HEK293 (cell line): ENCODE results near the gene AMBRA1.

Source experiments
- CTCF ChIA-PET: fragments of 350-600 bp; formaldehyde crosslinking; extraction: SDS; loops from one replicate; lab custom pipeline; 2021; ENCODE audit warnings: antibody characterized with exemption; lab: Yijun Ruan, JAX
- POLR2A ChIA-PET: fragments of 300-600 bp; formaldehyde crosslinking; extraction: SDS; loops from one replicate; lab custom pipeline; 2020; ENCODE audit warnings: antibody characterized with exemption, inconsistent platforms; lab: Yijun Ruan, JAX
- H3K27ac ChIP-seq: fragments of 200-500 bp; sonication (Bioruptor generic); 2 replicates; pipeline ENCODE4 v1.5.1; 2014; ENCODE audit warnings: low read depth, low read length, control low read depth, inconsistent platforms; ENCODE audit errors: extremely low read depth
- H3K36me3 ChIP-seq, 2 experiments: fragments of 200-500 bp in 1 of 2; sonication (Bioruptor generic) in 1 of 2; 1 replicate in 1 of 2; 2 replicates in 1 of 2; pipeline ENCODE4 v1.5.1; 2014 to 2017; ENCODE audit warnings: inconsistent platforms in 2 of 2, low read length in 2 of 2; ENCODE audit not compliant: control insufficient read depth in 2 of 2, insufficient read depth in 1 of 2
- H3K4me1 ChIP-seq: fragments of 200-500 bp; sonication (Bioruptor generic); 2 replicates; pipeline ENCODE4 v1.5.1; 2014; ENCODE audit warnings: mild to moderate bottlenecking, low read length, inconsistent platforms; ENCODE audit not compliant: control insufficient read depth, insufficient read depth
- H3K4me3 ChIP-seq: 2 replicates; pipeline ENCODE4 v1.5.1; 2011; ENCODE audit warnings: low read depth, mild to moderate bottlenecking, control low read depth, low read length, moderate library complexity
- H3K9me3 ChIP-seq: fragments of 200-500 bp; sonication (Bioruptor generic); 2 replicates; pipeline ENCODE4 v1.5.1; 2014; ENCODE audit warnings: low read depth, low read length, inconsistent platforms; ENCODE audit not compliant: control insufficient read depth, insufficient read depth
- CTCF ChIP-seq: fragments of 450-650 bp; formaldehyde crosslinking; IDR thresholded peaks from 2 replicates; pipeline ENCODE4 v1.5.1; 2016; ENCODE audit warnings: missing biosample characterization, missing genetic modification characterization
- FEZF1 ChIP-seq: fragments of 450-650 bp; formaldehyde crosslinking; IDR thresholded peaks from 2 replicates; pipeline ENCODE4 v1.5.1; 2016; ENCODE audit warnings: missing biosample characterization, missing genetic modification characterization
- GLIS2 ChIP-seq: fragments of 450-650 bp; formaldehyde crosslinking; IDR thresholded peaks from 2 replicates; pipeline ENCODE4 v1.5.1; 2016; ENCODE audit warnings: missing biosample characterization, missing genetic modification characterization
- HIC1 ChIP-seq: fragments of 450-650 bp; formaldehyde crosslinking; IDR thresholded peaks from 2 replicates; pipeline ENCODE4 v1.5.1; 2016; ENCODE audit warnings: missing biosample characterization, missing genetic modification characterization
- KLF16 ChIP-seq: fragments of 450-650 bp; formaldehyde crosslinking; IDR thresholded peaks from 2 replicates; pipeline ENCODE4 v1.5.1; 2017; ENCODE audit warnings: missing biosample characterization, missing genetic modification characterization
- PATZ1 ChIP-seq: fragments of 450-650 bp; formaldehyde crosslinking; IDR thresholded peaks from 2 replicates; pipeline ENCODE4 v1.5.1; 2016; ENCODE audit warnings: missing biosample characterization, missing genetic modification characterization
- TRIM28 ChIP-seq: IDR thresholded peaks from 2 replicates; pipeline ENCODE4 v1.6.1; 2011; ENCODE audit warnings: low read length, control low read depth, borderline replicate concordance
- ZBTB48 ChIP-seq: fragments of 450-650 bp; formaldehyde crosslinking; IDR thresholded peaks from 2 replicates; pipeline ENCODE4 v1.5.1; 2016; ENCODE audit warnings: missing biosample characterization, missing genetic modification characterization
- ZNF132 ChIP-seq: fragments of 450-650 bp; formaldehyde crosslinking; IDR thresholded peaks from 2 replicates; pipeline ENCODE4 v1.5.1; 2017; ENCODE audit warnings: missing biosample characterization, missing genetic modification characterization, borderline replicate concordance
- ZNF169 ChIP-seq: fragments of 450-650 bp; formaldehyde crosslinking; IDR thresholded peaks from 2 replicates; pipeline ENCODE4 v1.5.1; 2016; ENCODE audit warnings: missing biosample characterization, missing genetic modification characterization
- ZNF2 ChIP-seq: fragments of 450-650 bp; formaldehyde crosslinking; IDR thresholded peaks from 2 replicates; pipeline ENCODE4 v1.5.1; 2016; ENCODE audit warnings: missing biosample characterization, missing genetic modification characterization
- ZNF266 ChIP-seq: fragments of 450-650 bp; formaldehyde crosslinking; IDR thresholded peaks from 2 replicates; pipeline ENCODE4 v1.5.1; 2016; ENCODE audit warnings: missing biosample characterization, missing genetic modification characterization, low read depth
- ZNF302 ChIP-seq: fragments of 450-650 bp; formaldehyde crosslinking; IDR thresholded peaks from 2 replicates; pipeline ENCODE4 v1.5.1; 2016; ENCODE audit warnings: missing biosample characterization, missing genetic modification characterization, low read depth
- ZNF391 ChIP-seq: fragments of 450-650 bp; formaldehyde crosslinking; IDR thresholded peaks from 2 replicates; pipeline ENCODE4 v1.5.1; 2016; ENCODE audit warnings: low read depth, missing biosample characterization, missing genetic modification characterization, borderline replicate concordance
- ZNF394 ChIP-seq: fragments of 450-650 bp; formaldehyde crosslinking; IDR thresholded peaks from 2 replicates; pipeline ENCODE4 v1.5.1; 2016; ENCODE audit warnings: missing biosample characterization, missing genetic modification characterization, mild to moderate bottlenecking, moderate library complexity, borderline replicate concordance
- ZNF449 ChIP-seq: fragments of 450-650 bp; formaldehyde crosslinking; IDR thresholded peaks from 2 replicates; pipeline ENCODE4 v1.5.1; 2017; ENCODE audit warnings: missing biosample characterization, mild to moderate bottlenecking, missing genetic modification characterization, moderate library complexity
- ZNF488 ChIP-seq: fragments of 450-650 bp; formaldehyde crosslinking; IDR thresholded peaks from 2 replicates; pipeline ENCODE4 v1.5.1; 2016; ENCODE audit warnings: missing biosample characterization, missing genetic modification characterization
- ZNF510 ChIP-seq: fragments of 450-650 bp; formaldehyde crosslinking; IDR thresholded peaks from 2 replicates; pipeline ENCODE4 v1.5.1; 2018; ENCODE audit warnings: mild to moderate bottlenecking, missing genetic modification characterization, missing biosample characterization; ENCODE audit not compliant: insufficient replicate concordance
- ZNF558 ChIP-seq: fragments of 450-650 bp; formaldehyde crosslinking; IDR thresholded peaks from 2 replicates; pipeline ENCODE4 v1.5.1; 2016; ENCODE audit warnings: missing biosample characterization, missing genetic modification characterization
- ZNF654 ChIP-seq: fragments of 450-650 bp; formaldehyde crosslinking; IDR thresholded peaks from 2 replicates; pipeline ENCODE4 v1.5.1; 2016; ENCODE audit warnings: low read depth, missing biosample characterization, missing genetic modification characterization
- ZNF660 ChIP-seq: fragments of 450-650 bp; IDR thresholded peaks from 2 replicates; pipeline ENCODE4 v1.5.1; 2018; ENCODE audit warnings: missing biosample characterization, mild to moderate bottlenecking, missing genetic modification characterization
- ZNF701 ChIP-seq: fragments of 450-650 bp; formaldehyde crosslinking; IDR thresholded peaks from 2 replicates; pipeline ENCODE4 v1.5.1; 2016; ENCODE audit warnings: missing biosample characterization, missing genetic modification characterization
- ZSCAN5A ChIP-seq: fragments of 450-650 bp; formaldehyde crosslinking; IDR thresholded peaks from 2 replicates; pipeline ENCODE4 v1.5.1; 2016; ENCODE audit warnings: missing biosample characterization, missing genetic modification characterization

AMBRA1 gene

GRCh38 chr11:46529095-46529905 lies 64.5 kb downstream of the AMBRA1 start:
- TF ChIP-seq ZNF394 (tag by site-specific recombination), result no peak
- TF ChIP-seq ZNF2 (tag by site-specific recombination), result peak; percentile 76
- 0 out of 2 replicates have a peak, but pooled peaks have one; percentile 27 for TF ChIP-seq PATZ1
- no peak for TF ChIP-seq ZSCAN5A (tag by site-specific recombination)
- no peak for TF ChIP-seq ZNF391 (tag by site-specific recombination)
- no peak for TF ChIP-seq ZNF132 (tag by site-specific recombination)
- no peak for TF ChIP-seq ZNF449
- peak; percentile 73 for TF ChIP-seq ZNF660 (tag by site-specific recombination)
- no peak for TF ChIP-seq ZNF266
- TF ChIP-seq TRIM28, result no peak
- 0 out of 2 replicates have a peak, but pooled peaks have one; percentile 24 for TF ChIP-seq GLIS2 (tag by site-specific recombination)
- TF ChIP-seq FEZF1, result no peak
- TF ChIP-seq CTCF (tag by site-specific recombination), result peak; percentile 56; the same call in 1 of the 2 replicates
- TF ChIP-seq HIC1 (tag by site-specific recombination), result no peak
- TF ChIP-seq ZNF169 (tag by site-specific recombination), result no peak
- TF ChIP-seq ZNF510, result no peak
- peak; percentile 28 for TF ChIP-seq ZNF654 (tag by site-specific recombination)
- no peak for TF ChIP-seq ZNF558
- TF ChIP-seq ZNF701 (tag by site-specific recombination), result no peak
- TF ChIP-seq ZNF302 (tag by site-specific recombination), result no peak
- TF ChIP-seq ZBTB48 (tag by site-specific recombination), result no peak
- no peak for TF ChIP-seq KLF16
- TF ChIP-seq ZNF488 (tag by site-specific recombination), result no peak
- ChIA-PET CTCF (interaction anchor here (0.5 to 2.3 kb wide), 48 partner anchors 9 to 370 kb away, joined by 3 to 46 read pairs (median 4); partner anchors contain the start of genes AMBRA1, ATG13 and HARBI1), POLR2A (interaction anchor here (0.5 kb wide), 1 partner anchor 154 kb away, joined by 3 read pairs; no protein-coding TSS in a partner anchor)
- H3K27ac ChIP-seq, result no peak overlapping the region
- no peak overlapping the region for H3K4me3 ChIP-seq
- H3K4me1 ChIP-seq, result no peaks in the 10 kb centered on the region
- H3K36me3 ChIP-seq, result peaks cover 0 to 3% of the 10 kb centered on the region in 2 experiments; a peak in 1 of 3 replicates
- H3K9me3 ChIP-seq, result no peaks in the 10 kb centered on the region
